GM19239 (cell line): Measurements from ENCODE around the gene ETS1.

Experiments used
- DNase-seq: peaks from one replicate; pipeline ENCODE4 v3.0.0; 2011; ENCODE audit warnings: low spot score; ENCODE audit not compliant: insufficient read length
- FAIRE-seq: peaks from 2 replicates; lab custom pipeline; 2011; peaks lifted over from hg19 to GRCh38; lab: Jason Lieb, UNC

ETS1 gene

DNA sequence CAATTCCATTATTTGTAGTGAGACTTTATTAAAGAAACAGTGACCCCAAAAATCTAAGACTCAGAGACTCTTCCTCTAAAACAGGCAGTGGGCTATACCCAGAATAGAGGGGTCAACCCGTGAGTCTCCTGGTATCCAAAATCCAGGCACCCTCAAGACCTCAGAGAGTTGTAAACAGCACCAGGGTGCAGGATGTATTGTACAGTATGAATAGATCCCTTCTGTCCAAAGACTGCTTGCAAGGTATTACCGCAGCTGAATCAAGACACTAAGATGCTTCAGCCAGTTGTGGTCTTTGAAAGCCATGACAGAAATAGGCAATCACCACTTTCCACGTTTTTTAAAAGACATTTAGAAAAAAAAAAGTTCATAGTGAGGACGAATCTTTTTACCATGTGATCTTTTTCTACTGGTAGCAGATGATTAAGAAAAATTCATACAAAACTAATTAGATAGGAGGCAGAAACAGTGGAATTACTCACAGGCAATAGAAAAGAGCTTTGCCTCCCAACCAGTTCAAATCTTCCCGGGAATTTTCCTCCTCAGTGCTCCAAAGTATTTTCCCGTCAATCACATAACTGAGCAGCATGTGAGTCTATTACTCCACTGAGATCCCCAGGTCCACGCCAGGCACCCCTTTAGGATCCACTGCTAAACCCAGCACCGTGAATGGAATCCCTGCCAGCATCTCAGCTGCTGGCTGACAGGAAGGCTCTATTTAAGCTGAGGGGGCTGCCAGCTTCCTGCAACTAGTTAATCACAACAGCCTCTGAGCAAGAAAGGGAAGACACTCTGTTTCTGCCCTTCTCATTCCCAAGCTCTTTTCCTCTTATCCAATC lies 113.1 kb downstream of the ETS1 start:
- DNase-seq (no peak), FAIRE-seq (peak; percentile 68)

DNA sequence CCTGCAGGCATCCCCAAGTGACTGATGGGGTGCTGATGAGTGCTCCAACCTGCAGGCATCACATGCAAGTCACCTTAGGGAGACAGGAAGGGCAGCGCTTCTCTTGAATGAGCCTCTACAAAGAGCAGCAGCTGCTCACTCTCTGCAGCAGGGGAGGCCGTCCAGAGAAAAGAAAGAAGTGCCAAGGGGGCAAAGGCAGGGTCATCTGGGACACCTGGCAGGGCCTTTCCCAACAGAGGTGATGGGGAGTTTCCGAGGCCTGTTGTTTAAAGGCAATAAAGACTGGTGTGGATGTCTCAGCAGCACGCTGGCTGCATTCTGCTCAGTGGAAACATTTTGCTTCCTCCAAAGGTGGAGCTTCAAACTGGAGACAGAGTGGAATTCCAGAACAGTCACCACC lies 113.7 kb downstream of the ETS1 start:
- FAIRE-seq (peak; percentile 71), DNase-seq (no peak)

DNA sequence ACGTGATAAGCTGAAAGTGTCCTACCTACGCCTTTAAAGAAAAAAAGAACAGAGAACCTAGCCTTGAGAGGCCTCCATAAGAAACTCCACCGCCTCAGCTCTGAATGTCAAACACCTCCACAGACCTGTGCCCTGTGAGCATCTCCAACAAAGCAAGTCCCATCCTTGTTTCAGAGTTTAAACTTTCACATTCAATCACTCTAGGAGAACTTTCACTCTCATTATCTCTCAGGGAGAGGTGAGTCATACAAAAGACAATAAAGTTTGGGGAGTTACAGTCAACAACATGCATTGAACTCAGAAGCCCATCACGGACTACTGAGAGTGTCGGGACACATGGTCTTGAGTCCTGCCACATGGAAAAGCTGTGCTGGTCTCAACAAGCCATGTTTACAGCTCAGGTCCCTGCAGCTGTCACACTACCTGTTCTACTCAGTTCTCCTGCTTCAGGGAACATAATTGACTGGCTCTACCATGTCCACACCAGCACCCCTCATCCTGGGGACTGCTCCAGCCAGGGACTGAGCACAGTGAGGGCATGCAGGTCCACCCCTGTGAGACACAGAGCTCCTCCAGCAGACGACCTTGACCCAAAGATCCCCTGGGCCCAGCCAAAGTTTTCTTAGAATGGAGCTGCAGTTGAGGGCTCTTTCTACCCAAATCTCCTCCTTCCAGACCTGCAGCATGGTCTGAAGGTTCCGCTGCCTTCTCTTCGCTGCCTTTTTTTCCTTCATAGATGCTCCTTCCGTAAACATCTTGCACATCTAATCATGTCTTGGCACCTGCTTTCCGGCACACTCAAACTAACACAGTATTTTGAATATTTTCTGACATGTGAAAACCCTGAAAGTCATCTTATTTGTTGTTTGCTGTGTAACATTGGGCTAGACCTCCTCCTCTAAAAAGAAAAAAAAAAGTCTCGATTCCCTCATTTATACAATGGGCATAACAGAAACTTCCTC lies 114.9 kb downstream of the ETS1 start:
- FAIRE-seq, result peak; percentile 99
- DNase-seq, result no peak

DNA sequence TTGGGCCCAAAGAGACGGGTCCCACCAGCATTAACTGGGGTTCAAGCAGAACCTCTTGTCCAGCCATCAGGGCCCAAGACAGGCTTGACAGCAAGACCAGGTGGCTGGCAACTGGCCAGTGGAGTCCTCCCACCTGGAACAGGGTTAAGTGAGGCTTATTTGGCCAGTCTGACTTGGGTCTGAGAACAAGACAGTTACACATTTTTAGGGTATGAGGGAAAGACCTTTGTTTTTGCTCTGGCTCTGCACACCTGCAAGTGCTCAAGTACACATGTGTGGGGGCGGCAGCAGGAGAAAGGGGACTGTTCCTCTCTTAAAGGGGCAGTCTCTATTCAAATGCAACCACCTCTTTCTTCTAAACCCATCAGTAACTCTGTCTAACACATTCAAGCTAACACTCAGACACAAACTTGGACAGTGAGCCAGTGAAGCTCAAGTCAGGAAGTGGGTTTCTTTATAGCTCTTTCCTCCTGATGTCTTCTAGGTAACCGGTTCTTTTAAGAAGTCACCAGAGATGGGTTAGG lies 116.2 kb downstream of the ETS1 start:
- peak; percentile 45 for DNase-seq
- FAIRE-seq, result no peak

DNA sequence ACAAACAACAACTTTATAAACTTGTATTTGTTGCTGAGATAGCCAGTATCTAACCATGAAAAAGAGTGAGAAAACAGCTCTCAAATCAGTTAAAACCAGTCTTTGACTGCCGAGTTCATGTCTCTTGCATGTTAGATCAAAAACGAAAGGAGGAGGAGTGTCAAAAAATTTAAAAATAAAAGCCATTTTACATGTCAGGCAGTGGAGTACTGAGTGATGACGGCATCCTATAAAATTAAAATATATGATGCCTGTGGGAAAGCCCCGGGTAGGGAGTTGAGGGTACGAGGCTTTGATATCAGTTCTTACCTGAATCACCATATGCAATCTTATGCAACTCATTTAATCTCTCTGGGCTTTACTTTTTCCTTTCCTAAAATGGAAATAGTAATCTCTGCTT lies 117.3 kb downstream of the ETS1 start:
- no peak for FAIRE-seq
- DNase-seq, result no peak

GRCh38 chr11:128469220-128469619 lies 118.1 kb downstream of the ETS1 start:
- DNase-seq (peak; percentile 44), FAIRE-seq (peak; percentile 98)

GRCh38 chr11:128468111-128468510 lies 119.2 kb downstream of the ETS1 start:
- no peak for FAIRE-seq
- no peak for DNase-seq

DNA sequence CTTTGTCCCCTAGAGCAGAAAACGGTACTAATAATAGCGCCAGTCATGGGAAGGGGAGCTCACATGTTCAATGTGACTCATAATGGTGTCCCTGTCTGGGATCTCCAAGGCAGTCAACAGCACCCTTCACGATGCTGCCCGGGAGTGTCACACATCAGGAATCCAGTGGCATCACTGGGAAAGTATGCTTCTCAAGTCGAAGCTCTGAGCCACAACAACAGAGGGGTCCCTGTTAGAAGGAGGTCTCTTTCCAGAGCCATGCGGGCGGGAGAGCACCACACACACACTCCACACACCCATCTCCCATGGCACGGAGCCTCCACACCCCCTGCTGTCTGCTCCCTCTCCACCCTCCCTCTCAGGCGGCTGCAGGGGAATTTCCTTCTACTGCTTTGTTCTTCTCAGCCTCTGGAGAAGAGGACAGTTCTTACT lies 119.7 kb downstream of the ETS1 start:
- FAIRE-seq (peak; percentile 11), DNase-seq (no peak)

GRCh38 chr11:128467041-128467440 lies 120.3 kb downstream of the ETS1 start:
- FAIRE-seq (no peak), DNase-seq (no peak)

GRCh38 chr11:128465946-128466705 lies 121.2 kb downstream of the ETS1 start:
- FAIRE-seq (no peak), DNase-seq (no peak)

- FAIRE-seq, result no peak
- DNase-seq, result no peak
Measured at GRCh38 chr11:128465531-128465930, 121.8 kb downstream of the ETS1 start.

GRCh38 chr11:128464878-128465450 lies 122.4 kb downstream of the ETS1 start:
- DNase-seq (no peak), FAIRE-seq (no peak)

DNA sequence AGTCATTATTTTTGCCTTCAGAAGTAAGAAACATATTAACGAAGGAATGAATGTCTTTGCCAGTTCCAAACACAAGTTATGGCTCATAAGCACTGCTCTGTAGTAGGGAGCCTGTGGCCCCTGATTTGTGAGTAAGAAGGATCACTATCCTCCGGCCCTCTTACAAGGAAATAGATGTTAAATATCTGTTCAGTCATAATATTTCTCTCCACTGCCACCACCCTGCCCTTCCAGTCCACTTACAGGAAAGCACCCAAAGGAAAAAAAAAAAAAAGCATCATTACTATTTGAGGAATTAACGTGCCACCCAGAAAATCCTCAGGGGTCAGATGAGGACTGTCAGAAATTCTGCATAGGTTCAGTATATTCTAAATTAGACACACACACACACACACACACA lies 123.4 kb downstream of the ETS1 start:
- FAIRE-seq (no peak), DNase-seq (no peak)

GRCh38 chr11:128463371-128463829 lies 124.0 kb downstream of the ETS1 start:
- no peak for DNase-seq
- FAIRE-seq, result no peak

DNA sequence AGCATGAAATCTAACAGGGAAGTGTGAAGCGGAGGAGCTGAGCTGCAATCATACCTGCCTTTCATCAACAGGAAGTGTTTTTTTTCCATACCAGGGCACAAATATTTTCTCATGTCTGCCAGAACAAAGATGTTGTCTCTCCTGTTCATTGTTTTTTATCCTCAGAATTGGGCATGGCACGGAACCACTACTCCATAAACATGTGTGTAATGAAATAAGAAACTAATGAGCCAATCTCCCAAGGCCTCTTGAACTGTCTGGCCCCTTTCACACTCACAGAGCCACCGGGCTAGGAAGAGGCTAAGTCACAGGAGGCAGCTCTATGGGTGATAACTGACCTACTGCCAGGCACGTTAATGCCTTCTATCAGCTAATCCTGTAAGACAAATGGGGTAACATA lies 124.4 kb downstream of the ETS1 start:
- FAIRE-seq (no peak), DNase-seq (no peak)

GRCh38 chr11:128462189-128462588 lies 125.2 kb downstream of the ETS1 start:
- no peak for FAIRE-seq
- no peak for DNase-seq

DNA sequence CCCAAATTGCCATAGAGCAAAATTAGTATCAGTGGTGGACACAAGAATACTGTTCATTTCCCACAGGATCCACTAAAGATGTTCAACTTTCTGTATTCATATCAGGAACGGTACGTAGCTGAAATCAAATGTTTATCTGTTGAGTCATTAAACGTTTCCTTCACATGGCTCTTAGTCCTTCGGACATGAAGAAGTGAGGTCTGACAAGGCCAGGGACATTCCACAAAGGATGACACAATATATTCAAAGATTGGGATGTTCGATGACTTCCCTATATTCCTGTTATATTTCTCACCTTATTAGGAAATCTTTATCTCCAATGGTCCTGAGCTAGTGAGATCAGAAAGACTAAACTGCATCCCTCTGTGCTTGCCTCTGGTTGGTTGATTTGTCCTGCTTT lies 129.0 kb downstream of the ETS1 start:
- DNase-seq (no peak), FAIRE-seq (peak; percentile 39)

DNA sequence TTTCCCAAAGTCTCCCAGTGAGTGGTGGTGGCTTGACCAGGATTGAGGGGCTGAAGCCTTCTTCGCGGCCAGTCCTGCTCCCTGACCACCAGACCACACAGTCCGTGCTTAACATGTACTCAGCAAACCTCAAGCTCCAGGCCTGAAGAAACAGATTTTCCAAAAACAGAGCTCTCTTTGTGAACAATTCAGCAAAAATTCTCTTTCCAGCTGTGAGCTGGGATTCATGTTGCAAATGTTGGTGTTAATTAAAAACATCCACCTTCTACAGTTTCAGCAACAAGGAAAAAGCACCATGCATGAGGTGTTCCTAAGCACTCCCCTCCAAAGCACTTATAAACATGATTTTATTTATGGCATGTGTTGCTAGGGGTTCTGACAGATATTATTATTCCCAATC lies 129.5 kb downstream of the ETS1 start:
- DNase-seq (no peak), FAIRE-seq (no peak)

- FAIRE-seq, result peak; percentile 18
- no peak for DNase-seq
Measured at GRCh38 chr11:128456566-128457268, 130.6 kb downstream of the ETS1 start.
